Natural killer cell treated with Interleukin-12 subunit alpha and Interleukin-12 subunit beta and Interleukin-15 and Interleukin-18, amount 100 ng/mL, for 72 hours (primary cell): ENCODE measurements around the gene C18orf63. TPM values are rescaled to one million over a fixed set of nuclear protein-coding genes. Genes with fewer than 3 reads are reported as not detected.

Experiments used
- ATAC-seq, 2 donors: fragments of 150-1000 bp; cut with Tn5 transposase in 1 of 2; sonication (Bioruptor Pico), chemical (Tn5 transposase) in 1 of 2; 2 replicates each; pipeline ENCODE4 v1.10.0; 2021
- DNase-seq: peaks from one replicate; pipeline ENCODE4 v3.0.0; 2022; ENCODE audit warnings: low spot score
- H3K27ac Mint-ChIP-seq, 2 donors: 1 replicate in 1 of 2; 2 replicates in 1 of 2; pipeline ENCODE4 v1.8.0; 2022; ENCODE audit warnings: mixed read lengths in 2 of 2, mild to moderate bottlenecking in 1 of 2, moderate library complexity in 1 of 2
- H3K27me3 Mint-ChIP-seq, 2 donors: 1 replicate in 1 of 2; 2 replicates in 1 of 2; pipeline ENCODE4 v1.8.0; 2022; ENCODE audit warnings: mixed read lengths in 2 of 2
- H3K36me3 Mint-ChIP-seq: one replicate; pipeline ENCODE4 v1.8.0; 2022; ENCODE audit warnings: mixed read lengths
- H3K4me1 Mint-ChIP-seq, 2 donors: 1 replicate in 1 of 2; 2 replicates in 1 of 2; pipeline ENCODE4 v1.8.0; 2022; ENCODE audit warnings: low read depth in 2 of 2, mixed read lengths in 2 of 2, mild to moderate bottlenecking in 1 of 2
- H3K4me3 Mint-ChIP-seq: one replicate; pipeline ENCODE4 v1.8.0; 2022; ENCODE audit warnings: mixed read lengths
- H3K9me3 Mint-ChIP-seq: 2 replicates; pipeline ENCODE4 v1.8.0; 2022; ENCODE audit warnings: mixed read lengths
- total RNA-seq, 2 donors: library from RNA; stranded (reverse); gene quantifications; one replicate each; pipeline ENCODE4 v1.2.3, GENCODE V29; 2022

Gene C18orf63
- total RNA-seq, 2 donors from 2014 or later = not detected

DNA sequence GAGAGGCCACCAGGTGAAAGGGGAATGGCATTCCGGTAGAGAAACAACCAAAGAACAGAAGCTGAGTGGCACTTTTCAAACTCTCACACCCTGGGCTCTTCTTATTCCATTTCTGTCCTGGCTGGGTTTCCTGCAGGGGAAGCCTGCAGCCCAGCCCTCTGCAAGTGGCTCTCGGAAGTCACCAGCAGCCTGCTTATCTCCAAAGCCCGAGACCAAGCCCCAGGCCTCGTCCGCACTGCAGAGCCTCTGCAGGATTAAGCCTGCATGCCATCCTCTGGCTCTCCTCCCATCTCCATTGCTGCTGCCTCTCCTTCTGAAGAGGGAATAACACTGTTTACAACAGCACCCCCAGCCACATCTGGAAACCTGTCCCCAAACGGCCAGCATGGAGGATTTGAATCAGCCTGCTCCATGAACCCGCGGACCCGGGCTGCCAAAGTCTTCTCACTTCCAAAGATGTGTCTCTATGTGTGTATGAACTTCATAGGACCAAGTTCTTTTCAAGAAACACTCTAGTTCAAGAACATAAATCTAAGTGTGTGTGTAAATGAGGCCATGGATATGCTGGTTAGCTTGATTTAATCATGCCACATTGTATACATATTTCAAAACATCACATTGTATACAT is 87.3 kb downstream of the C18orf63 start:
- DNase-seq (no peak), ATAC-seq (no peak)
- no peaks in the 10 kb centered on the region for H3K36me3 Mint-ChIP-seq
- no peak overlapping the region for H3K27ac Mint-ChIP-seq
- H3K27me3 Mint-ChIP-seq = peaks cover 8 to 12% of the 10 kb centered on the region in 2 donors
- H3K9me3 Mint-ChIP-seq = no peaks in the 10 kb centered on the region
- no peak overlapping the region for H3K4me3 Mint-ChIP-seq
- H3K4me1 Mint-ChIP-seq = peaks cover 6% of the 10 kb centered on the region in 2 donors

- Mint-ChIP-seq H3K27ac (peak overlapping the region; percentile 16 to 17), H3K27me3 (peaks cover 9 to 24% of the 10 kb centered on the region in 2 donors), H3K4me3 (peak overlapping the region; percentile 58), H3K9me3 (no peaks in the 10 kb centered on the region), H3K4me1 (peaks cover 7 to 13% of the 10 kb centered on the region in 2 donors), H3K36me3 (no peaks in the 10 kb centered on the region)
- ATAC-seq = no peak
- DNase-seq = no peak
Measured at GRCh38 chr18:74407888-74408287, 92.2 kb downstream of the C18orf63 start.

Other genes starting within 250 kb of the C18orf63 start
- gene FBXO15, start 168.0 kb upstream of the C18orf63 start, total RNA-seq = under 1 TPM in 1 of 2 donors, not detected in 1; 0.90 TPM
- gene TIMM21, start 167.3 kb upstream of the C18orf63 start, total RNA-seq = 10 to 100 TPM; 36.3 to 39.3 TPM
- 10 to 100 TPM; 27.2 to 55.6 TPM for gene CYB5A, start 23.9 kb upstream of the C18orf63 start, total RNA-seq
- not detected for gene DIPK1C, start 141.5 kb downstream of the C18orf63 start, total RNA-seq
- 100 to 1,000 TPM; 152 to 215 TPM for gene CNDP2, start 180.5 kb downstream of the C18orf63 start, total RNA-seq
- gene CNDP1, start 218.7 kb downstream of the C18orf63 start, total RNA-seq = under 1 TPM in 1 of 2 donors, not detected in 1; 0.57 TPM